SK-N-SH (cell line): ENCODE measurements around the gene NSDHL. TPM values are rescaled to one million over a fixed set of nuclear protein-coding genes. Genes with fewer than 3 reads are reported as not detected.

Experiments
- CTCF ChIA-PET: fragments of 300-600, 350-600 bp; formaldehyde crosslinking; extraction: SDS; loops from one replicate; lab custom pipeline; 2021; lab: Yijun Ruan, JAX
- POLR2A ChIA-PET: fragments of 350-600 bp; sonication (Branson Sonifier 250); formaldehyde crosslinking; extraction: SDS; loops from one replicate; lab custom pipeline; 2020; ENCODE audit warnings: antibody characterized with exemption, inconsistent platforms; lab: Yijun Ruan, JAX
- DNase-seq: peaks from one replicate; pipeline ENCODE4 v3.0.0; 2012
- H2AFZ ChIP-seq: fragments of 200-600 bp; sonication (generic); 2 replicates; pipeline ENCODE4 v1.8.1; 2016; ENCODE audit warnings: antibody characterized with exemption, mild to moderate bottlenecking, low read depth
- H3F3A ChIP-seq: fragments of 200-600 bp; sonication (generic); replicated peaks from 2 replicates; pipeline ENCODE3; 2016; ENCODE audit warnings: antibody characterized with exemption, mild to moderate bottlenecking; ENCODE audit not compliant: insufficient read depth
- H3K27ac ChIP-seq, 2 experiments: fragments of 200-500 bp in 1 of 2; fragments of 200-600 bp in 1 of 2; sonication (Bioruptor generic) in 1 of 2; sonication (generic), shearing (Covaris generic) in 1 of 2; 2 replicates each; pipeline versions ENCODE4 v1.5.1 to v1.6.1; 2014 to 2016; ENCODE audit warnings: low read depth in 2 of 2, inconsistent platforms in 1 of 2, low read length in 1 of 2, mild to moderate bottlenecking in 1 of 2, mixed read lengths in 1 of 2
- H3K27me3 ChIP-seq: fragments of 200-600 bp; sonication (generic), shearing (Covaris generic); 2 replicates; pipeline ENCODE4 v1.6.1; 2016; ENCODE audit warnings: mixed run types; ENCODE audit not compliant: insufficient read depth
- H3K36me3 ChIP-seq, 2 experiments: fragments of 200-500 bp in 1 of 2; fragments of 200-600 bp in 1 of 2; sonication (Bioruptor generic) in 1 of 2; sonication (generic) in 1 of 2; replicated peaks in 1 of 2; 2 replicates each; pipeline versions ENCODE3 to v1.5.1; 2014 to 2016; ENCODE audit warnings: low read length in 1 of 2, mild to moderate bottlenecking in 1 of 2; ENCODE audit not compliant: insufficient read depth in 2 of 2, control insufficient read depth in 1 of 2
- H3K4me1 ChIP-seq, 2 experiments: fragments of 200-500 bp in 1 of 2; fragments of 200-600 bp in 1 of 2; sonication (Bioruptor generic) in 1 of 2; sonication (generic), shearing (Covaris generic) in 1 of 2; 2 replicates each; pipeline versions ENCODE4 v1.5.1 to v1.6.1; 2014 to 2016; ENCODE audit warnings: low read depth in 1 of 2, low read length in 1 of 2, mixed run types in 1 of 2; ENCODE audit not compliant: insufficient read depth in 2 of 2, control insufficient read depth in 1 of 2
- H3K4me2 ChIP-seq: fragments of 200-600 bp; sonication (generic), shearing (Covaris generic); 2 replicates; pipeline ENCODE4 v1.6.1; 2017; ENCODE audit warnings: mixed run types
- H3K4me3 ChIP-seq, 2 experiments: fragments of 200-500 bp in 1 of 2; fragments of 200-600 bp in 1 of 2; sonication (Bioruptor generic) in 1 of 2; sonication (generic), shearing (Covaris generic) in 1 of 2; 2 replicates each; pipeline versions ENCODE4 v1.5.1 to v1.8.1; 2014 to 2016; ENCODE audit warnings: low read depth in 2 of 2, inconsistent platforms in 1 of 2, low read length in 1 of 2, mild to moderate bottlenecking in 1 of 2, mixed read lengths in 1 of 2, moderate library complexity in 1 of 2
- H3K79me2 ChIP-seq: fragments of 200-600 bp; sonication (generic); 2 replicates; pipeline ENCODE4 v1.8.1; 2017; ENCODE audit warnings: mild to moderate bottlenecking; ENCODE audit not compliant: insufficient read depth
- H3K9ac ChIP-seq: fragments of 200-600 bp; sonication (generic); 2 replicates; pipeline ENCODE4 v1.6.1; 2017; ENCODE audit warnings: mixed run types
- H3K9me2 ChIP-seq: fragments of 200-600 bp; sonication (generic); 2 replicates; pipeline ENCODE4 v1.6.1; 2017; ENCODE audit warnings: mixed run types
- H3K9me3 ChIP-seq: fragments of 200-600 bp; sonication (generic); 2 replicates; pipeline ENCODE4 v1.6.1; 2017; ENCODE audit warnings: mixed run types, mild to moderate bottlenecking, moderate library complexity
- H4K20me1 ChIP-seq: fragments of 200-600 bp; sonication (generic); 2 replicates; pipeline ENCODE4 v1.6.1; 2017; ENCODE audit warnings: mild to moderate bottlenecking, mixed run types; ENCODE audit not compliant: insufficient read depth
- CTCF ChIP-seq: fragments of 200-600 bp; sonication (generic); IDR thresholded peaks from 2 replicates; pipeline ENCODE4 v1.6.1; 2017; ENCODE audit warnings: antibody characterized with exemption, mild to moderate bottlenecking, moderate library complexity
- EZH2phosphoT487 ChIP-seq: fragments of 200-600 bp; sonication (generic); IDR thresholded peaks from 2 replicates; pipeline ENCODE4 v1.6.1; 2017; ENCODE audit warnings: low read depth, mixed run types, mild to moderate bottlenecking, antibody characterized with exemption, moderate library complexity, borderline replicate concordance
- JUND ChIP-seq: IDR thresholded peaks from 2 replicates; pipeline ENCODE4 v1.4.0; 2012
- MEF2A ChIP-seq: IDR thresholded peaks from 2 replicates; pipeline ENCODE4 v1.4.0; 2012; ENCODE audit warnings: low read depth, borderline replicate concordance
- NFIC ChIP-seq: IDR thresholded peaks from 2 replicates; pipeline ENCODE4 v1.4.0; 2012; ENCODE audit warnings: borderline replicate concordance
- RAD21 ChIP-seq: IDR thresholded peaks from 2 replicates; pipeline ENCODE4 v1.6.1; 2012; ENCODE audit warnings: mild to moderate bottlenecking, low read length
- TAF1 ChIP-seq: IDR thresholded peaks from 2 replicates; pipeline ENCODE4 v1.6.1; 2012; ENCODE audit warnings: low read depth, mild to moderate bottlenecking, low read length, moderate library complexity, borderline replicate concordance
- TEAD4 ChIP-seq: IDR thresholded peaks from 2 replicates; pipeline ENCODE4 v1.4.0; 2012; ENCODE audit warnings: mild to moderate bottlenecking, borderline replicate concordance; ENCODE audit not compliant: insufficient read depth
- USF1 ChIP-seq: IDR thresholded peaks from 2 replicates; pipeline ENCODE4 v1.4.0; 2012; ENCODE audit warnings: low read depth, borderline replicate concordance
- ZBTB33 ChIP-seq: IDR thresholded peaks from 2 replicates; pipeline ENCODE4 v1.4.0; 2012; ENCODE audit warnings: low read depth, borderline replicate concordance
- WGBS: methylation state at CpG from one replicate; pipeline ENCODE4 v1.1.6; 2017; ENCODE audit warnings: low lambda C conversion rate; 5-methylcytosine and 5-hydroxymethylcytosine counted together
- polyA plus RNA-seq, 3 experiments: library from polyadenylated mRNA; depleted of rRNA; stranded (reverse); fragments of >200 nt; gene quantifications; 2 replicates each; pipeline ENCODE4 v1.2.3, GENCODE V29; 2012
- TF ChIP-seq, protein P1 (sequence below): IDR thresholded peaks from 2 replicates; pipeline ENCODE4 v1.4.0; 2012; ENCODE audit warnings: low read depth
- TF ChIP-seq, protein P2 (sequence below): IDR thresholded peaks from 2 replicates; pipeline ENCODE4; 2012

NSDHL gene
- polyA plus RNA-seq, 1 of the 3 experiments (the other 2 are of a cell fraction): 24.8 TPM

DNA sequence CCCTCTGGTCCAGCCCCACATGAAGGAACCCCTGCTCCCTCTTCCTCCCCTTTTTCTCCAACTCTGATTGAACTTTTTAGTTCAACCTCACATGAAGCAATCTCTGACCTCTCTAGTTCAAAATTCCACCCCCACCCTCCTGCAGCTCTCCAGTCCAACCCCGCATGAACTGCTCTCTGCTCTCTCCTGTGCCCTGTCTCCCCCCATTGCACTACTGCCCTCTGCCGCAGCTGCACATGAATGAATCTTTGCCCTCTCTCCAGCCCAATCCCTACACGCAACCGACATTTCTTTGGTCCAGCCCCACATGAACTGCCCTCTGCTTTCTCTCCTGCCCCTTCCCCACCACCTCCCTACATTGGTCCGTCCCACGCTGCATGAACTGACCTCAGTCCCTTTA lies 7.2 kb upstream of the NSDHL start:
- Histone ChIP-seq H4K20me1 (no peaks in the 10 kb centered on the region), H3K36me3 (peaks cover 17 to 22% of the 10 kb centered on the region in 2 experiments), H3K27ac (no peak overlapping the region), H3K4me3 (no peak overlapping the region), H3K9me2 (no peaks in the 10 kb centered on the region), H3K4me1 (no peaks in the 10 kb centered on the region), H3K79me2 (no peaks in the 10 kb centered on the region), H3K9me3 (no peaks in the 10 kb centered on the region), H3K9ac (no peak overlapping the region), H3K4me2 (no peak overlapping the region), H3K27me3 (no peaks in the 10 kb centered on the region), H3F3A (no peaks in the 10 kb centered on the region), H2AFZ (no peak overlapping the region)
- ChIA-PET CTCF (interaction anchor here (2.6 kb wide), 1 partner anchor 11 kb away, joined by 12 read pairs; no protein-coding TSS in a partner anchor), POLR2A (no interaction called here)
- TF ChIP-seq ZBTB33 (no peak), MEF2A (no peak), TEAD4 (no peak)
- WGBS: 56% methylated on average over 6 of the region's 6 CpGs
- DNase-seq: no peak

DNA sequence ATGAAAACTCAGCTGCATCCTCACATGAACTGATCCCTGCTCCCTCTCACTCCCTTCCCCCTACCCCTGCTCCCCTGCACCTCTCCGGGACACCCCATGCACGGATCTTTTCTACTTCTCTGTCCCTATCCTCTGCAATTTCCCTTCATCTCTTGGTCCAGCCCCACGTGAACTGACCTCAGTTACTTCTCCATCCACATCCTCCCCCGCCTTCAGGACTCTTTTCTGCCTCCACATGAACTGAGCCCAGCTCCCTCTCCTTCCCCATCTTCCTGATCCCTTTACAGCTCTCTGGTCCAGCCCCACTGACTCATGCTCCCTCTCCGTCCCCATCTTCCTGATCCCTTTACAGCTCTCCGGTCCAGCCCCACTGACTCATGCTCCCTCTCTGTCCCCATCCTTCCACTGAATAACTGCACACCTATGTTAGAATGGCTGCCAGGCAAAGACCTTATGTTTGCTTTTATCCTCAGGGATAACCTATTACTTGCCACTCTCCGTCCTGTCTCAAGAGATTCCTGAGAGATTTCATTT lies 6.0 kb upstream of the NSDHL start:
- TF ChIP-seq EZH2phosphoT487: no peak
- TF ChIP-seq JUND: 0 out of 2 replicates have a peak, but pooled peaks have one; percentile 13
- Histone ChIP-seq H3F3A (no peaks in the 10 kb centered on the region), H3K4me3 (no peak overlapping the region), H3K27ac (no peak overlapping the region), H2AFZ (no peak overlapping the region), H3K79me2 (peaks cover 4% of the 10 kb centered on the region; the same call in 1 of the 2 replicates), H3K4me1 (peaks cover 0 to 3% of the 10 kb centered on the region in 2 experiments; a peak in 2 of 4 replicates), H3K36me3 (peaks cover 21 to 28% of the 10 kb centered on the region in 2 experiments), H3K4me2 (no peak overlapping the region), H3K9ac (no peak overlapping the region), H3K27me3 (no peaks in the 10 kb centered on the region), H3K9me3 (no peaks in the 10 kb centered on the region), H3K9me2 (no peaks in the 10 kb centered on the region), H4K20me1 (no peaks in the 10 kb centered on the region)
- ChIA-PET POLR2A (no interaction called here), CTCF (interaction anchor here (2.6 kb wide), 1 partner anchor 12 kb away, joined by 12 read pairs; no protein-coding TSS in a partner anchor)
- no peak for DNase-seq
- WGBS: 45% methylated on average over 7 of the region's 7 CpGs

DNA sequence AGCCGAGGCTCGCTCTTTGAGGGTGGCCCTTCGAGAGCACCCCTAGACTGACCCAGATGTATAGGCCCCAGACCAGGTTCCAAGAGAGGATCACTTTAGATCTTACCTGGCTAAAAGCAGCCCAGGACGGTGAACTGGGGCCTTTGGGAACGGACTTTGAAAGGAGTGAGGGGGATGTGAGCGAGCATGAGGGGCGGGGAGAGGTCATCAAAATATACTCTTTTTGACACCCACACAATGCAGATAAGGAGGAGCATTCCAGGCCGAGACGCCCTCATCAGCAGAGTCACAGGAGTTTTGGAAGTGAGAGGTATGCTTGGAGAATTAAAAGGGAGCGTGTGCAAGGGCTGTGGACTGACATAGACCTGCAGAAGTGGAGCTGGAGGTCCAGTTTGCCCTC lies 528 bp downstream of the NSDHL start:
- H3K79me2 ChIP-seq: peaks cover 58% of the 10 kb centered on the region
- H3K9me2 ChIP-seq: no peaks in the 10 kb centered on the region
- H3K36me3 ChIP-seq: peaks cover 30 to 43% of the 10 kb centered on the region in 2 experiments
- H3K9ac ChIP-seq: peak overlapping the region; percentile 89
- peaks cover 0 to 19% of the 10 kb centered on the region in 2 experiments; a peak in 2 of 4 replicates for H3K4me1 ChIP-seq
- ChIA-PET POLR2A (interaction anchor here (1.6 kb wide), 1 partner anchor 12 kb away, joined by 3 read pairs; no protein-coding TSS in a partner anchor), CTCF (interaction anchor here (1.5 to 2.4 kb wide), 3 partner anchors 14 to 86 kb away, joined by 4 to 10 read pairs (median 6); no protein-coding TSS in a partner anchor)
- peak overlapping the region in 1 of 2 experiments; percentile 42; a peak in 3 of 4 replicates for H3K27ac ChIP-seq
- no peaks in the 10 kb centered on the region for H4K20me1 ChIP-seq
- peak overlapping the region; percentile 89 for H3K4me2 ChIP-seq
- no peak for DNase-seq
- no peaks in the 10 kb centered on the region for H3K27me3 ChIP-seq
- no peaks in the 10 kb centered on the region for H3F3A ChIP-seq
- H3K4me3 ChIP-seq: peak overlapping the region; percentile 65 to 94
- peak overlapping the region; percentile 84 for H2AFZ ChIP-seq
- WGBS: 1% methylated on average over 7 of the region's 10 CpGs
- no peaks in the 10 kb centered on the region for H3K9me3 ChIP-seq
- TF ChIP-seq, protein P1, sequence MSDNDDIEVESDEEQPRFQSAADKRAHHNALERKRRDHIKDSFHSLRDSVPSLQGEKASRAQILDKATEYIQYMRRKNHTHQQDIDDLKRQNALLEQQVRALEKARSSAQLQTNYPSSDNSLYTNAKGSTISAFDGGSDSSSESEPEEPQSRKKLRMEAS: no peak
- no peak for TF ChIP-seq ZBTB33
- TF ChIP-seq TAF1: no peak
- TF ChIP-seq, protein P2, sequence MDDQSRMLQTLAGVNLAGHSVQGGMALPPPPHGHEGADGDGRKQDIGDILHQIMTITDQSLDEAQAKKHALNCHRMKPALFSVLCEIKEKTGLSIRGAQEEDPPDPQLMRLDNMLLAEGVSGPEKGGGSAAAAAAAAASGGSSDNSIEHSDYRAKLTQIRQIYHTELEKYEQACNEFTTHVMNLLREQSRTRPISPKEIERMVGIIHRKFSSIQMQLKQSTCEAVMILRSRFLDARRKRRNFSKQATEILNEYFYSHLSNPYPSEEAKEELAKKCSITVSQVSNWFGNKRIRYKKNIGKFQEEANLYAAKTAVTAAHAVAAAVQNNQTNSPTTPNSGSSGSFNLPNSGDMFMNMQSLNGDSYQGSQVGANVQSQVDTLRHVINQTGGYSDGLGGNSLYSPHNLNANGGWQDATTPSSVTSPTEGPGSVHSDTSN: no peak
- TF ChIP-seq USF1: no peak
- TF ChIP-seq NFIC: no peak
- TF ChIP-seq CTCF: no peak
- TF ChIP-seq RAD21: no peak
